HUDEP-2 (cell line): ENCODE results near the gene NVL.

ENCODE experiments used
- DNase-seq, 76 experiments: peaks; one replicate each; lab custom pipeline; 2025; ENCODE audit not compliant: unreplicated experiment in 76 of 76; lab: John Stamatoyannopoulos, UW

NVL gene

DNA sequence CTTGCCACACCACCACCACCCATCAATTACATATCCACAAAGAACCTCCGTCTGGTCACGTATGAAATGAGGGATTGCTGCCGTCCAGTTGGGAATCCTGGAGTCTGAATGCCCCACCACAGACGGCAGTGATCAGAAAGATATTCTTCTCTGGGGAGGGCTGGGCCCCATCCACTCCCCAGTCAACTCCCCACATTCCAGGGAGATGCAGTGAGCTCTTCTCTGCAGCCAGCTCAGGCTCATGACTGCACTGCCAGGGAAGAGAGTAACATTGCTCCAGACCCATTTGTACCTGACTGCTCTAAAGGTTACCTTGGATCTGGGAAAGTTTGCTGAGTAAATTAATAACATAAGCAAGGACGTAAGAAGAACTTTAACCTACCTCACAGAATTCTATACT is 128.6 kb downstream of the NVL start:
- DNase-seq, result no peak

DNA sequence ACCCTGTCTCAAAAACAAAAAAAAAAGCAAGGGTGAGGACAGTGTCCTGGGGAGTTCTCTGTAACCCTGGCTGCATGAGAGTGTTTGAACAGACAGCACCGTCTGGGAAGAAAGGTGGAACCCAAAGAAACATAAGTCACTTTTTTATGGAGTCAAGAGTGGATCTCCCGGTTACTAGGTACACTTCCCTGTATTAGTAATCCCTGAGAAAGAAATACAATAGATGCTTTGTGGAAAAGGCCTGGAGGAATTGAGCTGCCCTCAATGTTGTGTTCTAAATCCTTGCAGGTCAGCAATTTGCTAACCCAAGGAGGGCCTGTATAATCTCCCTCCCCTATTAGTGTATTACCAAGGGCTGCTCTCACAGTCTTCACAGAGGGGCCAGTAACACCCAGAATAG is 130.3 kb downstream of the NVL start:
- no peak for DNase-seq

- DNase-seq, result no peak
Observed at GRCh38 chr1:224198572-224198971, 131.4 kb downstream of the NVL start.

DNA sequence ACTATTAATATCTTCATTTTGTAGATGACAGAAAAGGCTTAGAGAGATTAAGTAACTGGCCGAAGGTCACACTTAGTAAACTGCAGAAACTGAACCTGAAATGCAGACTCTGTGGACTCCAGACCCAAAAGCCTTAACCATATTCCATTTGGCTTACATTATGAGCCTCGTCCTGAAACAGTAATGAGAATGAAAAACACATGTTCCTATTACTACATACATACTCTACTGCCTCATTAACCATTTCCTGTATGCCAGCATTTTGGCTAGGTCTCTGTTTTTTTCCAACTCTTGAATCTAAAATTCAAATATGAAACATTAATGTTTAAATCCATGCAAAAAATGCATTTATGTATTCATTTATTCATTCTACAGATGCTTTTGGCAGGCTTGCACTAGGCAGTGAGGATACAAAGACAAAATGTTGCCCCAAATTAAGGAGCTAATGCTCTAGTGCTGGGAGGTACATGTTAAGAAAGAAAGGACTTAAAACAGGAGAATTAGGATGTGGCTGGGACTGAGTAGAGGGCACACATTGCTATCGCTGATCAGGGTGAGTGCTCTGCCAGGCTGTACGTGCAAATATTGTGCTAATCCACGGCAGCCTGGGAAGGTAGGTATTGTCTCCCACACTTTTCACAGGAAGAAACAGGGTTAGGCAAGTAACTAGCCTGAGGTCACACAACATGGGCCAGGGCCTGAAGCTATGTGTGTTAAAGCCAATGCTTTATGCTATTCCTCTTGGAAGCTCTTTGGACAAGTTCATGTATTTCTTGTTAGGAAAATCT is 133.0 kb downstream of the NVL start:
- no peak for DNase-seq

GRCh38 chr1:224193319-224193966 is 136.5 kb downstream of the NVL start:
- no peak for DNase-seq

DNA sequence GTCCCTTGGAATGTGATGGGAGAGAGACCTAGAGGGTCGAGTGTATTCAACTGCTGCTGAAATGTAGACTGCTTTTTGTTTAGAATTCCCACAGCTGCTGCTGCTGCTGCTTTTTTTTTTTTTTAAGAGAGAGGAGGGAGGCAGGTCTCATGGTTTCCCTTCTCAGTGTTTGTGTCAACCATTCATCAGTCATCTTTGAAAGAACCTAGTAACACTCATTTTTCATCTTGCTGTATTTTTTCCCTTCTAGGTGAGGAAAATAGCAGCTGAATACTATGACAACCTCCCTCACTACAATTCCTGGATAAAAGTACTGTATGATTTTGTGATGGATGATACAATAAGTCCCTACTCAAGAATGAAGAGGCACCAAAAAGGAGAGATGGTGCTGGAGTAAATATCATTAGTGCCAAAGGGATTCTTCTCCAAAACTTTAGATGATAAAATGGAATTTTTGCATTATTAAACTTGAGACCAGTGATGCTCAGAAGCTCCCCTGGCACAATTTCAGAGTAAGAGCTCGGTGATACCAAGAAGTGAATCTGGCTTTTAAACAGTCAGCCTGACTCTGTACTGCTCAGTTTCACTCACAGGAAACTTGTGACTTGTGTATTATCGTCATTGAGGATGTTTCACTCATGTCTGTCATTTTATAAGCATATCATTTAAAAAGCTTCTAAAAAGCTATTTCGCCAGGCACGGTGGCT is 137.7 kb downstream of the NVL start:
- DNase-seq, result no peak

GRCh38 chr1:224189561-224189960 is 140.4 kb downstream of the NVL start:
- DNase-seq, result no peak

DNA sequence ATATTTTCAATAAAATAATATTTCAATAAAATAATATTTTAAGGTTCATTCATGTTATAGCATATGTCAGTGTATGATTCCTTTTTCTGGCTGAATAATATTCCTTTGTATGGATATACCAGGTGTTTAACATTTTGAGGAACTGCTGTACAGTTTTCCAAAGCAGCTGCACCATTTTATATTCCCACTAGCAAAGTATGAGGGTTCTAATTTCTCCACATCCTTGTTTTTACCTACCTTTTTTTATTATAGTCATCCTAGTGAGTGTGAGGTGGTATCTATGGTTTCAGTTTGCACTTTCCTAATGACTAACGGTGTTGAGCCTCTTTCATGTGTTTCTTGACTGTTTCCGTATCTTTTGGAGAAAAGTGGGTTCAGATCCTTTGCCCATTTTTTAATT is 141.7 kb downstream of the NVL start:
- no peak for DNase-seq

DNA sequence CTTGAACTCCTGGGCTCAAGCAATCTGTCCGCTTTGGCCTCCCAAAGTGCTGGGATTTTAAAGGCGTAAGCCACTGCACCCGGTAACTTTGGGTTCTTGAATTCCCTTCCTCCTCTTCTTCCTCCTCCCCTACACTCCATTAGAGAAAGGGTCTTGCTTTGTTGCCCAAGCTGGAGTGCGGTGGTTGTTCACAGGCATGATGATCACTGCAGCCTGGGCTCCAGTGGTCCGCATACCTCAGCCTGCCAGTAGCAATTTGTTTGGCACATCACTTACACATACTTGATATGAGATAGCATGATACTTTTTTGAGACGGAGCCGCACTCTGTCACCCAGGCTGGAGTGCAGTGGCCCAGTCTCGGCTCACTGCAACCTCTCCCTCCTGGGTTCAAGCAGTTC is 144.8 kb downstream of the NVL start:
- no peak for DNase-seq

- DNase-seq, result peak in 56 of 76 experiments; percentile 4 to 78 (median 40)
Observed at GRCh38 chr1:224183591-224184312, 146.2 kb downstream of the NVL start.

DNA sequence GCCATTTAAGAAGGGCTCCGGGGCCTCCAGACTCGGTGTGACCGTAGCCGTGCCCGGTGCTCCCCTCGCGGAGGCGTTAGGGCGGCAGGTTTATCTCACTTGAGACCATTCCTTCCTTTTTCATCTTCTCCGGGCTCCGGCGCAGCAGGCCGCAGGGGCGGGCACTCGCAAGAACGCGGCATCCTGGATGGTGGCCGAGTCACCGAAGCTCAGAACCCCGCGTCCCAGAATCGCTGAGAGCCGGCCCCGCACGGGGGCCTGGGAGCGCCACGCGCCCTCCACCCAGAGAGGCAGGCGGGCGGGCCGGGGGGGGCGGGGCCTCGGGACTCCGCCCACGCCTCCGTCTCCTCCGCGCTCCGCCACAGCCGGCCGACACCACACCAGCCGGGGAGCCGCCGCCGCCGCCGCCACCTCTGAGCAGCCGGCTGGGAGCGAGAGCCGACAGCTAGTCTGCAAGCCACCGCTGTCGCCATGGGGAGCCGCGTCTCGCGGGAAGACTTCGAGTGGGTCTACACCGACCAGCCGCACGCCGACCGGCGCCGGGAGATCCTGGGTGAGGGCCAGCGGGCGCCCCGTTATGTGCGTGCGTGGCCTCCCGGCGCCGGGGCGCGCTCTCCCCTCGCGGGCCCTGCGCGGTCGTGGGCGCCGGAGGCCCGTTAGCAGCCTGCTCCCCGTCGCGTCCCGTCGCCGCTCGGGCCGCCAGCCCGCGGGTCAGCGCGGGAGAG is 146.9 kb downstream of the NVL start, which contains the start of gene DEGS1:
Gene DEGS1 (plus strand): TSS at position 375 of the 725 bp plus-strand sequence. CDS start 97 bp downstream, at position 472.
- peak in 73 of 76 experiments; percentile 22 to 91 (median 69) for DNase-seq

- DNase-seq, result peak in 1 of 76 experiments; percentile 38
Observed at GRCh38 chr1:224182057-224182865, 147.7 kb downstream of the NVL start.

DNA sequence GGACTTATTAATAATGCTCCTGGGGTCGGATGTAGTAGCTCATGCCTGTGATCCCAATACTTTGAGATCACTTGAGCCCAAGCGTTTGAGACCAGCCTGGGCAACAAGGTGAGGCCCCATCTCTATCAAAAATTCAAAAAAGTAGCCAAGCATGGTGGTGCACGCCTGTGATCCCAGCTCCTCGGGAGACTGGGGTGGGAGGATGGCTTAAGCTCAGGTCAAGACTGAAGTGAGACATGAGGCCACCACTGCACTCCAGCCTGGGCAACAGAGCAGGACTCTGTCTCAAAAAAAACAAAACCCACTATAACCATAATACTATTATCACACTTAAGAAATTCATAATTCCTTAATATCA is 148.5 kb downstream of the NVL start:
- no peak for DNase-seq

DNA sequence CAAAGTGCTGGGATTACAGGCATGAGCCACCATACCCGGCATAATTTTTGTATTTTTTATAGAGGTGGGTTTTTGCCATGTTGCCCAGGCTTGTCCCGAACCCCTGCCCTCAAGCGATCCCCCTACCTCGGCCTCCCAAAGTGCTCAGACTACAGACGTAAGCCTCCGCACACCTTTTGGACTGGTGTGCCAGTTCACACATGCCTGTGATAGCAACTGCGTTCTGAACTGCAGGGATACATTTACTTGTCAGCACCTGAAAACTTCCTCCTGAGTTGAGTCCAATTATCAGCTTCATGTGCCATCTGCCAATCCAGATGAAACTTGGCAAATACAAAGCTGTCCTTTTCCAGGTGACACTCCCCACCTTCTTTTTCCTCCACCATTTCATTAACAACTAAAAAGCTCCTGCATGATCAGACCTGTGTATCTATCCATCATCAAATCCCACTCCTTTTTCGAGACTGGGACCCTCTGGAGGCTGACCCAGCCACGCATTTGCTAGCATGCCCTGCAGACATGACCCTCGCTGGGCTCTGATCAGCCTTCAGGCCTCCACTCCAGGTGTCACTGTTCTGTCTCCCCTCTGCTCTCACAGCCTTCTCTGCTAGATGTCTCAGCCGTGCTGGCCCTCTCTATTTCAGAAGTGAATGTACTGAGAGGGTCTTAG is 149.1 kb downstream of the NVL start:
- no peak for DNase-seq

DNA sequence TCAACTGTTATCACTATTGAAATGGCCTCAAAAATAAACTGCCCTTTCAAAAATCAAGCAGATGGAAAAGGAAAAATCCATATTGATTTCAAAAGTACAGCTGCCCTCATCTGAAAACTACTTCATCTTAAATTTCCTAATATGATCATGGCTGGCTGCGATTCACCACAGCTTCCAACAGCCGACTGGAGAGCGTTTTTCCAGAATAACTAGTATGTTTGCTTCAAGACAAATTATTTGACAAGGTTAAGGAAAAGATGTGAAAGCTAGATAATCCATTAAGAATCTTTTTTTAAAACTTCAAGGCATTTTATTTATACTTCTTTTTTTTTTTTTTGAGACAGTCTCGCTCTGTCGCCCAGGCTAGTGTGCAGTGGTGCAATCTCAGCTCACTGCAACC is 151.1 kb downstream of the NVL start:
- DNase-seq, result no peak

- DNase-seq, result no peak
Observed at GRCh38 chr1:224177356-224177999, 152.5 kb downstream of the NVL start.
